KMS-11 (cell line): ENCODE measurements around the gene TENM3.
A peak's percentile ranks its signal among the peaks of the same experiment; 100 is the strongest.

Experiments used
- H2AFZ ChIP-seq: fragments of 200-600 bp; sonication (generic); 2 replicates; pipeline ENCODE4 v1.6.1; 2016; ENCODE audit warnings: antibody characterized with exemption, mixed run types, low read depth
- H3K27ac ChIP-seq: fragments of 200-600 bp; sonication (generic); 2 replicates; pipeline ENCODE4 v1.6.1; 2016; ENCODE audit warnings: mild to moderate bottlenecking, mixed run types
- H3K27me3 ChIP-seq: fragments of 200-600 bp; sonication (generic); 2 replicates; pipeline ENCODE4 v1.6.1; 2017; ENCODE audit warnings: mild to moderate bottlenecking, low read depth, mixed run types, moderate library complexity; ENCODE audit not compliant: insufficient read depth
- H3K36me3 ChIP-seq: fragments of 200-600 bp; sonication (generic); 2 replicates; pipeline ENCODE4 v1.6.1; 2017; ENCODE audit warnings: mild to moderate bottlenecking, mixed run types; ENCODE audit not compliant: insufficient read depth
- H3K4me1 ChIP-seq: fragments of 200-600 bp; sonication (generic); 2 replicates; pipeline ENCODE4 v1.6.1; 2016; ENCODE audit warnings: mild to moderate bottlenecking, low read depth, mixed run types; ENCODE audit not compliant: poor library complexity, severe bottlenecking
- H3K4me2 ChIP-seq: fragments of 200-600 bp; sonication (generic); 2 replicates; pipeline ENCODE4 v1.7.0; 2016; ENCODE audit warnings: mild to moderate bottlenecking, mixed run types
- H3K4me3 ChIP-seq: fragments of 200-600 bp; sonication (generic); IDR thresholded peaks from 2 replicates; pipeline ENCODE4 v1.6.1; 2017; ENCODE audit warnings: low read depth, low read length, mixed read lengths; ENCODE audit not compliant: insufficient read depth
- H3K79me2 ChIP-seq: fragments of 200-600 bp; sonication (generic); 2 replicates; pipeline ENCODE4 v1.6.1; 2016; ENCODE audit warnings: low read depth, mixed run types; ENCODE audit not compliant: insufficient read depth
- H3K9ac ChIP-seq: fragments of 200-600 bp; sonication (generic); 2 replicates; pipeline ENCODE4 v1.6.1; 2016; ENCODE audit warnings: mild to moderate bottlenecking, mixed run types
- H4K20me1 ChIP-seq: fragments of 200-600 bp; sonication (generic); 2 replicates; pipeline ENCODE4 v1.6.1; 2016; ENCODE audit warnings: mild to moderate bottlenecking, mixed run types; ENCODE audit not compliant: insufficient read depth
- CTCF ChIP-seq: fragments of 200-600 bp; sonication (generic); conservative IDR thresholded peaks from 2 replicates; pipeline ENCODE4 v1.6.1; 2017; ENCODE audit warnings: low read depth, mild to moderate bottlenecking, antibody characterized with exemption, low read length, moderate library complexity, mixed read lengths

TENM3 gene

GRCh38 chr4:182640491-182640890 is 397.3 kb downstream of the TENM3 start:
- no peak overlapping the region for H2AFZ ChIP-seq
- no peak overlapping the region for H3K4me3 ChIP-seq
- peaks cover 4% of the 10 kb centered on the region for H3K4me1 ChIP-seq
- no peaks in the 10 kb centered on the region for H3K27me3 ChIP-seq
- TF ChIP-seq CTCF, result no peak
- no peak overlapping the region for H3K4me2 ChIP-seq
- no peak overlapping the region for H3K9ac ChIP-seq
- H3K79me2 ChIP-seq, result no peaks in the 10 kb centered on the region
- H3K36me3 ChIP-seq, result no peaks in the 10 kb centered on the region
- no peak overlapping the region for H3K27ac ChIP-seq
- H4K20me1 ChIP-seq, result no peaks in the 10 kb centered on the region

GRCh38 chr4:182640932-182641331 is 397.7 kb downstream of the TENM3 start:
- H4K20me1 ChIP-seq, result no peaks in the 10 kb centered on the region
- no peak for TF ChIP-seq CTCF

GRCh38 chr4:182642831-182643230 is 399.6 kb downstream of the TENM3 start:
- Histone ChIP-seq H3K27ac (no peak overlapping the region), H3K4me2 (no peak overlapping the region), H4K20me1 (no peaks in the 10 kb centered on the region), H2AFZ (no peak overlapping the region), H3K36me3 (no peaks in the 10 kb centered on the region), H3K27me3 (no peaks in the 10 kb centered on the region), H3K4me1 (peaks cover 4% of the 10 kb centered on the region), H3K4me3 (no peak overlapping the region), H3K9ac (no peak overlapping the region), H3K79me2 (no peaks in the 10 kb centered on the region)
- 0 out of 2 replicates have a peak, but pooled peaks have one; percentile 14 for TF ChIP-seq CTCF

More at GRCh38 chr4:182640932-182641331, 397.7 kb downstream of the TENM3 start:
- no peak overlapping the region for H3K4me3 ChIP-seq
- no peaks in the 10 kb centered on the region for H3K79me2 ChIP-seq
- H2AFZ ChIP-seq, result no peak overlapping the region
- H3K4me2 ChIP-seq, result no peak overlapping the region
- no peak overlapping the region for H3K9ac ChIP-seq
- no peak overlapping the region for H3K27ac ChIP-seq
- H3K36me3 ChIP-seq, result no peaks in the 10 kb centered on the region
- H3K4me1 ChIP-seq, result peaks cover 4% of the 10 kb centered on the region
- H3K27me3 ChIP-seq, result no peaks in the 10 kb centered on the region

- Histone ChIP-seq H3K9ac (no peak overlapping the region), H2AFZ (no peak overlapping the region), H3K4me1 (peaks cover 4% of the 10 kb centered on the region), H3K4me2 (no peak overlapping the region), H3K27me3 (no peaks in the 10 kb centered on the region), H3K36me3 (no peaks in the 10 kb centered on the region), H4K20me1 (no peaks in the 10 kb centered on the region), H3K4me3 (no peak overlapping the region), H3K27ac (no peak overlapping the region), H3K79me2 (no peaks in the 10 kb centered on the region)
- TF ChIP-seq CTCF, result no peak
These were observed 400.8 kb downstream of the TENM3 start for GRCh38 chr4:182643801-182644682.
